IMR-90 (cell line): ENCODE measurements around the gene EMP1. TPM values are rescaled to one million over a fixed set of nuclear protein-coding genes. Genes with fewer than 3 reads are reported as not detected.

ENCODE experiments used
- CHD1 ChIP-seq: IDR thresholded peaks from 2 replicates; pipeline ENCODE4 v1.6.1; 2012; ENCODE audit warnings: low read depth, low read length, improper control_type of control experiment
- MXI1 ChIP-seq: IDR thresholded peaks from 2 replicates; pipeline ENCODE4 v1.6.1; 2012; ENCODE audit warnings: low read depth, mild to moderate bottlenecking, low read length, moderate library complexity, borderline replicate concordance
- NFE2L2 ChIP-seq: fragments of 150-350 bp; IDR thresholded peaks from 2 replicates; pipeline ENCODE4 v1.6.1; 2016; ENCODE audit warnings: low read depth, mild to moderate bottlenecking, low read length
- polyA plus RNA-seq, 3 experiments: library from polyadenylated mRNA; depleted of rRNA; stranded (reverse); fragments of >200 nt; gene quantifications; 2 replicates each; pipeline ENCODE4 v1.2.3, GENCODE V29; 2012; ENCODE audit warnings: low replicate concordance in 1 of 3
- total RNA-seq: library from RNA; depleted of rRNA; stranded (reverse); fragments of >200 nt; gene quantifications from 2 replicates; pipeline ENCODE4 v1.2.3, GENCODE V29; 2012

Gene EMP1
- total and polyA plus RNA-seq, 2 of the 4 experiments (the other 2 are of a cell fraction): 137 to 201 TPM

- TF ChIP-seq CHD1: 0 out of 2 replicates have a peak, but pooled peaks have one; percentile 46
- TF ChIP-seq MXI1: 0 out of 2 replicates have a peak, but pooled peaks have one; percentile 33
- no peak for TF ChIP-seq NFE2L2
Measured at GRCh38 chr12:13211191-13211858, 14.8 kb downstream of the EMP1 start (continued).
